ENCODE data around the gene HRCT1.

HRCT1 gene

GRCh38 chr9:35915681-35916294 lies 9.8 kb downstream of the HRCT1 start:
- DNase-seq (ENCODE audit: low spot score), result no peak
- no peak for TF ChIP-seq CTCF (IDR thresholded peaks at IDR 0.05; ENCODE audit: borderline replicate concordance, control extremely low read depth, extremely low read depth, insufficient read depth, missing control alignments)

DNA sequence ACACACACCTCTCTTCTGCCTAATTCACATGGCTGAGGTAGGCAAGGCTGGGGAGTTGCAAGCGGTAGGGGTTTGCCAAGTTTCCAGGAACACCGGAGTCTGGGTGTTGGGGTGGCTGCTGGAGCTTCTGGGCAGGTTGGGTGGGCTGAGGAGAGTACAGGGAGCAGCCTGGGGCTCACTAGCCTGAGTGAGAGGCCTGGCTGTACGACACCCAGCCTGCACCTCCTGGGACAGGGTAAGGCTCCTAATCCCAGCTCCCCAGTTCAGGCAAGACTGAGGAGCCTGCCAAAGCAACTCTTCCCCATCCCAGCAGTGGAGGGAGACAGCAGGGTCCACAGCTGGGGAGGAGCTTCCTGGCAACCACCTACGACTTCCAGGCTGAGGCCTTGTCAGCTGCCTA lies 11.3 kb downstream of the HRCT1 start:
- no peak for DNase-seq (ENCODE audit: low spot score)
- in situ Hi-C loops (cut with MboI; ENCODE audit: low sequenced_read_pairs, unreplicated experiment), result no loop called here
- no peak for TF ChIP-seq CTCF (IDR thresholded peaks at IDR 0.05; ENCODE audit: borderline replicate concordance, control extremely low read depth, extremely low read depth, insufficient read depth, missing control alignments)

More at GRCh38 chr9:35915681-35916294, 9.8 kb downstream of the HRCT1 start:
- in situ Hi-C loops (cut with MboI; ENCODE audit: low sequenced_read_pairs, unreplicated experiment), result no loop called here

GRCh38 chr9:35918780-35919179 lies 12.8 kb downstream of the HRCT1 start:
- in situ Hi-C loops (cut with MboI; ENCODE audit: low sequenced_read_pairs, unreplicated experiment), result no loop called here
- no peak for TF ChIP-seq CTCF (IDR thresholded peaks at IDR 0.05; ENCODE audit: borderline replicate concordance, control extremely low read depth, extremely low read depth, insufficient read depth, missing control alignments)
- no peak for DNase-seq (ENCODE audit: low spot score)

GRCh38 chr9:35919212-35920008 lies 13.4 kb downstream of the HRCT1 start:
- in situ Hi-C loops (cut with MboI; ENCODE audit: low sequenced_read_pairs, unreplicated experiment), result no loop called here
- no peak for TF ChIP-seq CTCF (IDR thresholded peaks at IDR 0.05; ENCODE audit: borderline replicate concordance, control extremely low read depth, extremely low read depth, insufficient read depth, missing control alignments)
- no peak for DNase-seq (ENCODE audit: low spot score)

DNA sequence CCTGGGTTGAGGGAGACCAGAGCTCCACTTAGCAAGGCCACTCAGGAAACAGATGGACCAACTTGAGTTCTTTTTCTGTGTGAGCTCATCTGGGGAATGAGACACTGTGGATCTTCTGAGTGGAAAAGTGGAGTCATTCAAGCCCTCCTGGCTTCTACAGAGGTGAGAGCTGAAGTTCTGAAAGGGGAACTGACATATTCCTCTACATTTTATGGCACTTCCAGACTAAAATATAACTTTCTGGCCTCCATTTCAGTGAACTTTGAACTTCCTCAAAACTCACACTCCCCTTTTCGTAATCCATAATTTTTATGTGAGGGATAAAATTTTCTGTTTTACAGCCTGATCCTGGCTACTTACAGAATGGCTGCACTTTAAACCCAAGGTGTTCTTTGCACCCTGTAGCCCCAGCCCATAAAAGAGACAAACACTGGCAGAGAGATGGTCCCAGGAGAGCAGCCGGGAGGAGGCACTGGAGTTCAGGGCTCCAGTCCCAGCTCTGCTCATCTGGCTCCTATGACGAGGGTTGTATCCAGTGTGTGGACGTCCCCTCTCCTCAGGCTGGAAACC lies 14.1 kb downstream of the HRCT1 start:
- in situ Hi-C loops (cut with MboI; ENCODE audit: low sequenced_read_pairs, unreplicated experiment), result no loop called here
- no peak for TF ChIP-seq CTCF (IDR thresholded peaks at IDR 0.05; ENCODE audit: borderline replicate concordance, control extremely low read depth, extremely low read depth, insufficient read depth, missing control alignments)
- no peak for DNase-seq (ENCODE audit: low spot score)

DNA sequence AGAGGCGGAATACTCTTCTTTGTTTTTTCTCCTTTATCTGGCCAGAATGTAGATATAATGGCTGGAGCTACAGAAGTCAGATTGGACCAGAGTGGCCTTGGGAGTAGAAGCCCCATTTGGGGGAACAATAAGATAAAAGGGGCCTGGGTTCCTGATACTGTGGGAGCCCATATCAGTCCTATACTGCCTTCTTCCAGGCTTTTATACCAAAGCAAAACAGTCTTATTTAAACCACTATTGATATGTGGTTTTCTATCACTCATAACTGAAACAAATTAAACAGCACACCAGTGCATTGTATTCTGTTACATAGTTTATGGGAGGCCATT lies 17.6 kb downstream of the HRCT1 start:
- no peak for TF ChIP-seq CTCF (IDR thresholded peaks at IDR 0.05; ENCODE audit: borderline replicate concordance, control extremely low read depth, extremely low read depth, insufficient read depth, missing control alignments)
- in situ Hi-C loops (cut with MboI; ENCODE audit: low sequenced_read_pairs, unreplicated experiment), result no loop called here
- no peak for DNase-seq (ENCODE audit: low spot score)
